Peyer's patch (tissue), 4 donors: ENCODE data around the gene ACIN1. TPM values are rescaled to one million over a fixed set of nuclear protein-coding genes. Genes with fewer than 3 reads are reported as not detected.

Source experiments
- DNase-seq, 3 donors: peaks; one replicate each; pipeline ENCODE4 v3.0.0-alpha.2; 2017 to 2019
- H3K27ac ChIP-seq, 4 donors: fragments of 200-600 bp; sonication (generic); one replicate each; pipeline ENCODE4 v1.5.1; 2016 to 2019
- H3K27me3 ChIP-seq, 2 donors: fragments of 200-600 bp; sonication (generic); one replicate each; pipeline ENCODE4 v1.5.1; 2019
- H3K36me3 ChIP-seq, 3 donors: fragments of 200-600 bp; sonication (generic); one replicate each; pipeline ENCODE4 v1.5.1; 2016 to 2019
- H3K4me1 ChIP-seq, 4 donors: fragments of 200-600 bp; sonication (generic); one replicate each; pipeline ENCODE4 v1.5.1; 2016 to 2019
- H3K4me3 ChIP-seq, 4 donors: fragments of 200-600 bp; sonication (generic); 1 replicate in 3 of 4; 2 replicates in 1 of 4; pipeline ENCODE4 v1.5.1; 2016 to 2019; ENCODE audit warnings: mild to moderate bottlenecking in 1 of 4
- H3K9me3 ChIP-seq, 4 donors: fragments of 200-600 bp; sonication (generic); one replicate each; pipeline ENCODE4 v1.5.1; 2016 to 2019; ENCODE audit warnings: mild to moderate bottlenecking in 1 of 4
- CTCF ChIP-seq, 6 experiments: fragments of 450-650 bp in 4 of 6; fragments of 200-600 bp in 2 of 6; sonication (generic) in 1 of 6; IDR thresholded peaks; one replicate each; pipeline ENCODE4 v1.5.1; 2017 to 2019; ENCODE audit warnings: antibody characterized with exemption in 6 of 6, mild to moderate bottlenecking in 3 of 6, moderate library complexity in 1 of 6
- POLR2A ChIP-seq, 2 donors: fragments of 450-650 bp; IDR thresholded peaks; one replicate each; pipeline ENCODE4 v1.5.1; 2017; ENCODE audit warnings: antibody characterized with exemption in 2 of 2, mild to moderate bottlenecking in 2 of 2, moderate library complexity in 2 of 2
- total RNA-seq, 4 donors: library from RNA; depleted of rRNA; stranded (reverse); fragments of >200 nt; gene quantifications; one replicate each; pipeline ENCODE4 v1.1.0, GENCODE V29; 2016

Gene ACIN1
- total RNA-seq, 4 donors from 2014 or later: 130 to 281 (median 238) TPM

GRCh38 chr14:23043754-23044153, 51.2 kb downstream of the ACIN1 start:
- Histone ChIP-seq H3K9me3 (no peaks in the 10 kb centered on the region), H3K27ac (no peak overlapping the region), H3K4me1 (peaks cover 0 to 7% (median 0%) of the 10 kb centered on the region in 4 donors), H3K4me3 (no peak overlapping the region), H3K36me3 (no peaks in the 10 kb centered on the region), H3K27me3 (no peaks in the 10 kb centered on the region)
- peak in 1 of 3 donors; percentile 16 for DNase-seq
- TF ChIP-seq POLR2A (IDR thresholded peaks at IDR 0.05): no peak

- H3K36me3 ChIP-seq: no peaks in the 10 kb centered on the region
- H3K9me3 ChIP-seq: no peaks in the 10 kb centered on the region
- peaks cover 0 to 7% (median 0%) of the 10 kb centered on the region in 4 donors for H3K4me1 ChIP-seq
- peak in 1 of 3 donors; percentile 16 for DNase-seq
- no peak overlapping the region for H3K4me3 ChIP-seq
- TF ChIP-seq POLR2A (IDR thresholded peaks at IDR 0.05) (no peak), CTCF (IDR thresholded peaks at IDR 0.05) (no peak)
- H3K27me3 ChIP-seq: no peaks in the 10 kb centered on the region
- H3K27ac ChIP-seq: no peak overlapping the region
These were observed 51.8 kb downstream of the ACIN1 start for GRCh38 chr14:23043145-23043544.

GRCh38 chr14:23042162-23042965, 52.6 kb downstream of the ACIN1 start, which contains the start of gene PSMB11:
Gene PSMB11 (plus strand): TSS chr14:23042212. CDS start chr14:23042226, 14 bp downstream.
- Histone ChIP-seq H3K27ac (no peak within 1 kb of the TSS), H3K36me3 (no peaks in the 10 kb centered on the region), H3K4me1 (peaks cover 0 to 7% (median 0%) of the 10 kb centered on the region in 4 donors), H3K4me3 (no peak within 1 kb of the TSS), H3K9me3 (no peaks in the 10 kb centered on the region), H3K27me3 (no peaks in the 10 kb centered on the region)
- TF ChIP-seq POLR2A (IDR thresholded peaks at IDR 0.05) (no peak), CTCF (IDR thresholded peaks at IDR 0.05) (no peak)
- no peak for DNase-seq

DNA sequence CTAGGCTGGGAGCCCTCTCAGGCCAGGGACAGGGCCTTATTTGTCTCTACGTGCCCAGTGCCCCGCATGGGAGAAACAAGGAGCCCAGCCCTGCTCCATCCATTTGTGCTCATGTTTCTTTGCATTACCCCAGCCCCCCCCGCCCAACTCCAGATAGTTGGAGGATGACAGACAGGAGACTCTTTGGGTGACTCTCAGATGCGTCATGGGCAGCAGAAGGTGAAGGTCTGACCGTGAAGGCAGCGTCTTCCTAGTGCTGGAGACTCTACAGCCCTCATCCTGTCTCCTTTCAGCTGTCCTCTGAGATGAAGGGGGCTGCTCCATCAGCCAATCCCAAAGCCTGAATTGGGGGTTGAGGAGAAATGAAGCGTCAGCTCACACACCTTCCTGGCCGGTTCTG, 53.2 kb downstream of the ACIN1 start:
- Histone ChIP-seq H3K36me3 (no peaks in the 10 kb centered on the region), H3K27ac (no peak overlapping the region), H3K4me1 (peaks cover 0 to 7% (median 0%) of the 10 kb centered on the region in 4 donors), H3K27me3 (no peaks in the 10 kb centered on the region), H3K4me3 (no peak overlapping the region), H3K9me3 (no peaks in the 10 kb centered on the region)
- TF ChIP-seq POLR2A (IDR thresholded peaks at IDR 0.05) (no peak), CTCF (IDR thresholded peaks at IDR 0.05) (no peak)
- no peak for DNase-seq

- H3K9me3 ChIP-seq: no peaks in the 10 kb centered on the region
These were observed 54.8 kb downstream of the ACIN1 start for GRCh38 chr14:23040100-23040499.

More at GRCh38 chr14:23040100-23040499, 54.8 kb downstream of the ACIN1 start:
- TF ChIP-seq POLR2A (IDR thresholded peaks at IDR 0.05): no peak
- no peak for TF ChIP-seq CTCF (IDR thresholded peaks at IDR 0.05)
- H3K27ac ChIP-seq: no peak overlapping the region
- H3K36me3 ChIP-seq: no peaks in the 10 kb centered on the region
- DNase-seq: no peak
- H3K4me1 ChIP-seq: peaks cover 0 to 4% (median 2%) of the 10 kb centered on the region in 4 donors
- no peak overlapping the region for H3K4me3 ChIP-seq
- no peaks in the 10 kb centered on the region for H3K27me3 ChIP-seq
